Activated CD4-positive, alpha-beta memory T cell treated with anti-CD3 and anti-CD28 coated beads, Interleukin-2, amount 10 ng/mL, durations not matched to agents 7 days and 5 days (primary cell): ENCODE measurements around the gene DUSP22. TPM values are rescaled to one million over a fixed set of nuclear protein-coding genes. Genes with fewer than 3 reads are reported as not detected.

ENCODE experiments used
- CTCF ChIA-PET: fragments of 350-600 bp; sonication (Branson Sonifier 250); formaldehyde crosslinking; loops from one replicate; lab custom pipeline; 2021; ENCODE audit warnings: antibody characterized with exemption, inconsistent platforms; lab: Charles Lee
- POLR2A ChIA-PET: fragments of 350-600 bp; sonication (Branson Sonifier 250); formaldehyde crosslinking; loops from one replicate; lab custom pipeline; 2021; ENCODE audit warnings: antibody characterized with exemption; lab: Charles Lee
- DNase-seq: peaks from one replicate; pipeline ENCODE4 v3.0.0-alpha.2; 2020
- H3K27ac Mint-ChIP-seq: one replicate; pipeline ENCODE4 v1.8.0; 2021; ENCODE audit warnings: mild to moderate bottlenecking, mixed read lengths
- H3K27me3 Mint-ChIP-seq: one replicate; pipeline ENCODE4 v1.8.0; 2021; ENCODE audit warnings: mixed read lengths
- H3K36me3 Mint-ChIP-seq: one replicate; pipeline ENCODE4 v1.8.0; 2021; ENCODE audit warnings: low read depth, mixed read lengths
- H3K4me1 Mint-ChIP-seq: one replicate; pipeline ENCODE4 v1.8.0; 2021; ENCODE audit warnings: mixed read lengths
- H3K4me3 Mint-ChIP-seq: one replicate; pipeline ENCODE4 v1.8.0; 2021; ENCODE audit warnings: mild to moderate bottlenecking, mixed read lengths
- H3K9me3 Mint-ChIP-seq: one replicate; pipeline ENCODE4 v1.8.0; 2021; ENCODE audit warnings: mixed read lengths
- total RNA-seq, 2 experiments: library from RNA; stranded (reverse); gene quantifications; one replicate each; pipeline ENCODE4 v1.2.3, GENCODE V29; 2021

Gene DUSP22
- total RNA-seq, 2 experiments from 2014 or later: 36.3 to 41.5 TPM

GRCh38 chr6:301929-302705 lies 9.8 kb downstream of the DUSP22 start:
- peaks cover 6% of the 10 kb centered on the region for H3K4me1 Mint-ChIP-seq
- no peak overlapping the region for H3K27ac Mint-ChIP-seq
- no peak for DNase-seq
- peaks cover 5% of the 10 kb centered on the region for H3K36me3 Mint-ChIP-seq
- H3K4me3 Mint-ChIP-seq: no peak overlapping the region
- ChIA-PET POLR2A (no interaction called here), CTCF (no interaction called here)
- no peaks in the 10 kb centered on the region for H3K9me3 Mint-ChIP-seq
- no peaks in the 10 kb centered on the region for H3K27me3 Mint-ChIP-seq

DNA sequence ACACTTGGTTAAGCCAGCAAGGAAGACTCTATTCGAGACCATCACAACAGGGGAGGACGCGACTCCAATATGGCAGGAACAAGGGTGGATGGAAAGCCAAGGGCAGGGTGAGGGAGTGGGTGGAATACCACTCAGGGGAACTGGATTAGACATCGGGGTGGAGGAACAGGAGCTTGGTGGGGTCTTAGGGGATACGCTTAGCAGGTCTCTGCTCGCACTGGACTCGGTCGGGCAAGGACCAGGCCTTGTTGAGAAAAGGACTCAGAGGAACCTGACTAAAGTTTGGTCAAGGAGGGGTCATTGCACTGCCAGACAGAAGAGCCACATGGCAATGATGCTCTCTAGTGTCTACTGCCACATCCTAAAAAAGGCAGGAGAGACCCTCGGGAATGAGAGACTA lies 10.5 kb downstream of the DUSP22 start:
- ChIA-PET POLR2A (no interaction called here), CTCF (no interaction called here)
- Mint-ChIP-seq H3K4me3 (no peak overlapping the region), H3K36me3 (peaks cover 7% of the 10 kb centered on the region), H3K4me1 (no peaks in the 10 kb centered on the region), H3K9me3 (no peaks in the 10 kb centered on the region), H3K27ac (no peak overlapping the region), H3K27me3 (no peaks in the 10 kb centered on the region)
- no peak for DNase-seq

GRCh38 chr6:303263-303662 lies 11.0 kb downstream of the DUSP22 start:
- Mint-ChIP-seq H3K4me1 (no peaks in the 10 kb centered on the region), H3K9me3 (no peaks in the 10 kb centered on the region), H3K36me3 (peaks cover 12% of the 10 kb centered on the region), H3K4me3 (no peak overlapping the region), H3K27me3 (no peaks in the 10 kb centered on the region), H3K27ac (no peak overlapping the region)
- no peak for DNase-seq
- ChIA-PET POLR2A (no interaction called here), CTCF (interaction anchor here (0.6 kb wide), 1 partner anchor 367 kb away, joined by 3 read pairs; no protein-coding TSS in a partner anchor)

GRCh38 chr6:303948-304558 lies 11.8 kb downstream of the DUSP22 start:
- no peak for DNase-seq
- ChIA-PET CTCF (no interaction called here), POLR2A (no interaction called here)
- H3K27me3 Mint-ChIP-seq: no peaks in the 10 kb centered on the region
- H3K4me1 Mint-ChIP-seq: no peaks in the 10 kb centered on the region
- H3K27ac Mint-ChIP-seq: no peak overlapping the region
- H3K9me3 Mint-ChIP-seq: no peaks in the 10 kb centered on the region
- no peak overlapping the region for H3K4me3 Mint-ChIP-seq
- H3K36me3 Mint-ChIP-seq: peaks cover 13% of the 10 kb centered on the region

GRCh38 chr6:304833-305370 lies 12.6 kb downstream of the DUSP22 start:
- CTCF ChIA-PET: no interaction called here
- no peaks in the 10 kb centered on the region for H3K4me1 Mint-ChIP-seq
- no peaks in the 10 kb centered on the region for H3K9me3 Mint-ChIP-seq
- H3K27me3 Mint-ChIP-seq: no peaks in the 10 kb centered on the region
- no peak overlapping the region for H3K27ac Mint-ChIP-seq
- peaks cover 13% of the 10 kb centered on the region for H3K36me3 Mint-ChIP-seq
- POLR2A ChIA-PET: interaction anchor here (1.0 to 2.0 kb wide), 3 partner anchors 9 to 87 kb away, joined by 3 to 8 read pairs (median 3); partner anchors contain the start of genes DUSP22 and IRF4
- H3K4me3 Mint-ChIP-seq: no peak overlapping the region
- no peak for DNase-seq

DNA sequence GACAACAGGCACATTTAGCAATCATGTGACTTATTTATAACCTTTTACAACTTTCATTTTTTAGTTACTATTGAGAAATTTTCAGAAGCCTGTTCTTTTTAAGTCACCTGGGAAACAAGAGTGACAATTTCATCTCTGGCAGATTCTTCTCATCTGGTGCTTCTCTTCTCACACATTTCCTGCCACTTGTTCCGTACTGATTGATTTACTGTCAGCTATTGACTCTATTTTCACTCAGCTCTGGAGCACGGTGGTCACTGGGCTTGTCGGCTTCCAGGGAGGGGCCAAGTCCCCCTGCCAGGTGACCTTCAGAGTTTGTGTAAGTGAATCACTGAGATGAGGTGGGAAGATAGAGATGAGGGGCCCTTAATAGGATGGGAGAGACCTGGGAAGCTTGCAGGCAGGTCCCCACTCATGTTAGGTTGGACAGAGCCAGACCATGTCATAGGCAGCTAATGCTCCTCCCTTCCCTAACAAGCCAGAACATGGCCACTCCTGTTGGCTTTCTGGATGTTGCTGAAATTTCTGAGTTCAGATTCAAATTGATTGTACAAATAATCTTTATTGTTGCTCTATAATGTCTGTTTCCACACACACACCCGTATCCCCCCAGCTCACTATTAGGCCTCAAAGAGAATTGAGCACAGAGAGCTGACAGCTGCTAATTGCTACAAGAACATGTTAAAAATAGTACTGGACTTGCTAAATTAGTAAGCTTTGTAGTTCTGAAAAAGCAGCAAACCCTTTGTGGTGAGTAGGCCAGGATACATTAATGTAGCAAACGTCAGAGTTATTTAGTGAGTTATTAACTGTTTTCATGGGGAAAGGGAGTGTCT lies 13.3 kb downstream of the DUSP22 start:
- POLR2A ChIA-PET: interaction anchor here (1.0 to 2.0 kb wide), 3 partner anchors 10 to 87 kb away, joined by 3 to 8 read pairs (median 3); partner anchors contain the start of genes DUSP22 and IRF4
- CTCF ChIA-PET: no interaction called here
- H3K4me3 Mint-ChIP-seq: no peak overlapping the region
- H3K4me1 Mint-ChIP-seq: no peaks in the 10 kb centered on the region
- H3K27ac Mint-ChIP-seq: no peak overlapping the region
- no peaks in the 10 kb centered on the region for H3K27me3 Mint-ChIP-seq
- H3K36me3 Mint-ChIP-seq: peaks cover 13% of the 10 kb centered on the region
- DNase-seq: no peak
- no peaks in the 10 kb centered on the region for H3K9me3 Mint-ChIP-seq

GRCh38 chr6:306641-307061 lies 14.4 kb downstream of the DUSP22 start:
- Mint-ChIP-seq H3K4me3 (no peak overlapping the region), H3K9me3 (no peaks in the 10 kb centered on the region), H3K27me3 (no peaks in the 10 kb centered on the region), H3K27ac (no peak overlapping the region), H3K4me1 (peaks cover under 1% of the 10 kb centered on the region), H3K36me3 (peaks cover 13% of the 10 kb centered on the region)
- ChIA-PET CTCF (no interaction called here), POLR2A (interaction anchor here (2.0 kb wide), 1 partner anchor 86 kb away, joined by 8 read pairs; the partner anchor contains the start of gene IRF4)
- no peak for DNase-seq

- DNase-seq: no peak
- ChIA-PET POLR2A (interaction anchor here (0.9 kb wide), 1 partner anchor 14 kb away, joined by 4 read pairs; no protein-coding TSS in a partner anchor), CTCF (no interaction called here)
Observed at GRCh38 chr6:307065-307814, 15.0 kb downstream of the DUSP22 start.

GRCh38 chr6:307874-308273 lies 15.6 kb downstream of the DUSP22 start:
- ChIA-PET POLR2A (interaction anchor here (0.9 kb wide), 1 partner anchor 15 kb away, joined by 4 read pairs; no protein-coding TSS in a partner anchor), CTCF (no interaction called here)
- H3K4me3 Mint-ChIP-seq: no peak overlapping the region
- H3K27ac Mint-ChIP-seq: no peak overlapping the region
- H3K4me1 Mint-ChIP-seq: peaks cover 12% of the 10 kb centered on the region
- no peaks in the 10 kb centered on the region for H3K27me3 Mint-ChIP-seq
- peaks cover 13% of the 10 kb centered on the region for H3K36me3 Mint-ChIP-seq
- DNase-seq: no peak
- no peaks in the 10 kb centered on the region for H3K9me3 Mint-ChIP-seq

More at GRCh38 chr6:307065-307814, 15.0 kb downstream of the DUSP22 start:
- H3K9me3 Mint-ChIP-seq: no peaks in the 10 kb centered on the region
- peaks cover 7% of the 10 kb centered on the region for H3K4me1 Mint-ChIP-seq
- H3K27ac Mint-ChIP-seq: no peak overlapping the region
- H3K36me3 Mint-ChIP-seq: peaks cover 13% of the 10 kb centered on the region
- no peaks in the 10 kb centered on the region for H3K27me3 Mint-ChIP-seq
- H3K4me3 Mint-ChIP-seq: no peak overlapping the region

- DNase-seq: no peak
- no peak overlapping the region for H3K4me3 Mint-ChIP-seq
- POLR2A ChIA-PET: interaction anchor here (1.0 kb wide), 1 partner anchor 16 kb away, joined by 5 read pairs; the partner anchor contains the start of gene DUSP22
- peaks cover 13% of the 10 kb centered on the region for H3K36me3 Mint-ChIP-seq
- CTCF ChIA-PET: no interaction called here
- H3K4me1 Mint-ChIP-seq: peaks cover 17% of the 10 kb centered on the region
- H3K27me3 Mint-ChIP-seq: no peaks in the 10 kb centered on the region
- no peak overlapping the region for H3K27ac Mint-ChIP-seq
- no peaks in the 10 kb centered on the region for H3K9me3 Mint-ChIP-seq
Observed at GRCh38 chr6:308307-308706, 16.0 kb downstream of the DUSP22 start.

DNA sequence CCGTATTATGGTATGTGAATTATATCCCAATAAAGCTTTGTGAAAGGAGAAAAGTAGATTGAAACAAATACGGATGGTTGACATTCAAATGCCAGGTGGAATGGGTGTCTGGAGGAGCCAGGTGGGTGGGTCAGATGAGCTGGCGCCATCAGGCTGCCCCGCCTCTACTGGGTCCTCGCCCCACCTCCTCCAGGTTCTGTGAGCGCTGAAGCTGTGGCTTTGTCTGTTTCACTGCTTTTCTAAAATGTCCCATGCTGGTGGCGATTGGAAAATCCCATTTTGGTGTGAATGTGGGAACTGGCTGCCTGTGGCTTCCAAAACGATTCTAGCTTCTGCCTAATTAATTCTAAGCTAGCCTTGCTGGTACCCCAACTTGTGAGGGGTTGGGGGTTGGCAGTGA lies 16.5 kb downstream of the DUSP22 start:
- ChIA-PET CTCF (no interaction called here), POLR2A (interaction anchor here (1.0 kb wide), 1 partner anchor 16 kb away, joined by 5 read pairs; the partner anchor contains the start of gene DUSP22)
- Mint-ChIP-seq H3K27me3 (no peaks in the 10 kb centered on the region), H3K27ac (no peak overlapping the region), H3K4me1 (peaks cover 19% of the 10 kb centered on the region), H3K36me3 (peaks cover 13% of the 10 kb centered on the region), H3K9me3 (no peaks in the 10 kb centered on the region), H3K4me3 (no peak overlapping the region)
- DNase-seq: no peak

DNA sequence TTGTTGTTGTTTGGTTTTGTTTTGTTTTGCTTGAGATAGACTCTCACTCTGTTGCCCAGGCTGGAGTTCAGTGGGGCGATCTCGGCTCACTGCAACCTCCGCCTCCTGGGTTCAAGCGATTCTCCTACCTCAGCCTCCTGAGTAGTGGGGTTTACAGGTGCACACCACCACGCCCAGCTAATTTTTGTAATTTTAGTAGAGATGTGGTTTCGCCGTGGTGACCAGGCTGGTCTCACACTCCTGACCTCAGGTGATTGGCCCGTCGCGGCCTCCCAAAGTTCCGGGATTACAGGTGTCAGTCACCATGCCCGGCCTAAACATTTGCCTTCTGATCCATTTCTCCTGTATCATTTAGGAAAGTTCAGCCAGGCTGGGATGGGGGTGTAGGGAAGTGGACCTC lies 17.7 kb downstream of the DUSP22 start:
- no peaks in the 10 kb centered on the region for H3K9me3 Mint-ChIP-seq
- peaks cover 8% of the 10 kb centered on the region for H3K36me3 Mint-ChIP-seq
- no peaks in the 10 kb centered on the region for H3K27me3 Mint-ChIP-seq
- H3K4me1 Mint-ChIP-seq: peaks cover 21% of the 10 kb centered on the region
- CTCF ChIA-PET: no interaction called here
- POLR2A ChIA-PET: interaction anchor here (1.3 kb wide), 1 partner anchor 17 kb away, joined by 3 read pairs; the partner anchor contains the start of gene DUSP22
- DNase-seq: no peak
- no peak overlapping the region for H3K27ac Mint-ChIP-seq
- H3K4me3 Mint-ChIP-seq: no peak overlapping the region
